GM03348 (cell line): ENCODE results near the gene PPP1R37.

Experiments
- DNase-seq: peaks from one replicate; pipeline ENCODE4 v3.0.0; 2012; ENCODE audit warnings: low spot score

PPP1R37 gene

GRCh38 chr19:45070861-45071544, 22.0 kb upstream of the PPP1R37 start:
- no peak for DNase-seq

GRCh38 chr19:45071545-45071938, 21.4 kb upstream of the PPP1R37 start:
- no peak for DNase-seq

GRCh38 chr19:45071969-45072790, 20.8 kb upstream of the PPP1R37 start:
- DNase-seq, result no peak

GRCh38 chr19:45074744-45075300, 18.2 kb upstream of the PPP1R37 start:
- DNase-seq, result no peak

- DNase-seq, result peak; percentile 53
These were observed 17.5 kb upstream of the PPP1R37 start for GRCh38 chr19:45075301-45076028.

- peak; percentile 84 for DNase-seq
These were observed 16.7 kb upstream of the PPP1R37 start, which contains the start of gene ZNF296 for GRCh38 chr19:45076029-45076850. Gene ZNF296 (minus strand): TSS chr19:45076478. CDS start chr19:45076373, 105 bp downstream.

- no peak for DNase-seq
These were observed 15.9 kb upstream of the PPP1R37 start for GRCh38 chr19:45076851-45077730.

- DNase-seq, result no peak
These were observed 14.5 kb upstream of the PPP1R37 start for GRCh38 chr19:45078390-45079062.

- peak; percentile 93 for DNase-seq
These were observed 13.7 kb upstream of the PPP1R37 start, which contains the start of gene GEMIN7 for GRCh38 chr19:45079063-45079910. Gene GEMIN7 (plus strand): TSS chr19:45079260. CDS start chr19:45090115, 10,855 bp downstream.

- no peak for DNase-seq
These were observed 13.0 kb upstream of the PPP1R37 start for GRCh38 chr19:45079911-45080370.

GRCh38 chr19:45082170-45082569, 10.8 kb upstream of the PPP1R37 start:
- no peak for DNase-seq

GRCh38 chr19:45086480-45086879, 6.5 kb upstream of the PPP1R37 start:
- DNase-seq, result no peak

- DNase-seq, result no peak
These were observed 5.4 kb upstream of the PPP1R37 start for GRCh38 chr19:45087531-45087930.

GRCh38 chr19:45090034-45090433, 2.9 kb upstream of the PPP1R37 start:
- DNase-seq, result no peak

GRCh38 chr19:45090606-45091005, 2.4 kb upstream of the PPP1R37 start:
- no peak for DNase-seq

GRCh38 chr19:45091031-45091923, 1.7 kb upstream of the PPP1R37 start:
- peak; percentile 97 for DNase-seq

GRCh38 chr19:45094137-45094536, 1.2 kb downstream of the PPP1R37 start:
- DNase-seq, result no peak

- no peak for DNase-seq
These were observed 1.7 kb downstream of the PPP1R37 start for GRCh38 chr19:45094707-45095106.
